Epidermal melanocyte (primary cell): Measurements from ENCODE around the gene CDCP1.
"Not testable (repeated sequence)": the region's sequence is repeated elsewhere in the genome, so short reads cannot be mapped to it uniquely, and the experiment has no call there.

Experiments
- DNase-seq: peaks from one replicate; pipeline ENCODE4 v3.0.0; 2011; ENCODE audit warnings: low spot score; ENCODE audit not compliant: insufficient read length

CDCP1 gene

DNA sequence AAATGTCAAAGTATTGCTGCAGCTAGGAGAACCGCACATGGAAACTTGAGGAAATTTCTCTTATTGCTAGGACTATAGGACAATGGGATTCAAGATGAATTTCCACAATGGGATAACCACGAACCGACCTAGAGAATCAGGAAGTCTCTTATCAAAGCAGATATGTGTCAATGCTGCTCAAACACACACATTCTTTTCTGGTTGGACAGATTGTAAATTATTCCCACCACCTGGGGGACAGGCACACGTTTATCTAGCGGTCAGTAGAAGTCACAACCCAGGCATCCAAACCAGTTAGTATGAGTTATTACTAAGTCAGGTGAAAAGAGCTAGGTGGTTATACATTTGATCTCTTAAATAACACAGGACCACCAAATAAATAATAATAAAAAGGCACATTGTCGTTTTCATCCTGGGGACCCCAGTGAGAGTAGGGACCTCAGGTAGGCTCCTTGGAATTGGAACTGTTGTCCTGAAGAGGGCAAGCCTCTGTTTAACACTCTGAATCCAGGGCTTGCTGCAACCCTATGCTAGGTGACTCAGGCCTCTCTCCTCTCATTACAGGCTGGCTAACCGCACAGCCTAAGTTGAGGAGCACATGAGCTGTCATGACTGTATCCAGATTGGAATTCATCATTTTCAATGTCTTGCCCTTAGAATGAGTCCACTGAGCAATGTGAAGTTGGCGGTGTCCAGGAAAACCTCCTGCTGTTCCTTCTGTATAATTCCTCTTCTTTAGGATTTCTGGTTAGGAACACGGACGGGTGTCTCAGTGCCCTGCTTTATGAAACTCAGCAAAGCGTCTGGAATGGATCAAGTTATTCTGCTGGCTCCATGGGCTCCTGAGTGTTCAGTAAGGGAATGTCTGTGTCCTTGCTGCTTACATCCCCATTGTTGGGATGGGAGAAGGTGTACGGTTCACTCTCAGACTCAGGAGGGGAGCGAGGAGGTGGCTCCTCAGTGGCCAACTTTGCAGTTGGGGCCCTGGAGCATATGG, 61.1 kb downstream of the CDCP1 start:
- peak; percentile 27 for DNase-seq

DNA sequence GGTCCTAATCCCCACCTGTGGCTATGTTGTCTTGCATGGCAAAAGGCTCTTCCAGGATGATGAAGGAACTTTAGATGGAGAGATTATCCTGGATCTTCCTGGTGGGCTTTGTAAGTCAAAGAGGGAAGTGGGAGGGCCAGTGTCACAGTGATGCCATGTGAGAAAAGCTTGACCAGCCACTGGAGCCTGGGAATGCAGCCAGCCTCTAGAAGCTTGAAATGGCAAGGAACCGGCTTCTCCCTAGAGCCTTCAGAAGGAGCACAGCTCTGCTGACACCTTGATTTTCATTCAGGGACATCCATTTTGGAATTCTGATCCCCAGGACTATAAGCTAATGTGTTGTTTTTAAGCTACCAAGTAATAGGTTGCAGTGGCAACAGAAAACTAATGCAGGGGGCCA, 61.8 kb downstream of the CDCP1 start:
- no peak for DNase-seq

DNA sequence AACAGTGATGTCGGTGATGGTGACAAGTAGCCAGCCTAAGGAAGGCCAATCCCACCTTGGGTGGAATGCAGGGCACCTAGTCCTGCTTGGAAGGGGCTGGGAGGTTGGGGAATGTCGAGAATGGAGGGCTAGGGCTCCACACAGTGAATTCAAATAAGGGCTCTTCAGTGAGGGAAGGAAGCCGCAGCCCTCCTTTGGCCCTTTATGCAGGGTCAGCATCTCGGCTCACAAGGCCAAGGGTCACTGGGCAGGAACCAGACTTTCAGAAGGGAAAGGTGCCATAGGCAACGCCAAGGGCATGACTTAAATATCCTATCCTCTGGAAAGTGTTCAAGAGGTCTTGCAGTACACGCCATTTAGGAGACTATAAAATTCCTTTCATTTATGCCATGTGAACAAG, 63.2 kb downstream of the CDCP1 start:
- DNase-seq, result no peak

DNA sequence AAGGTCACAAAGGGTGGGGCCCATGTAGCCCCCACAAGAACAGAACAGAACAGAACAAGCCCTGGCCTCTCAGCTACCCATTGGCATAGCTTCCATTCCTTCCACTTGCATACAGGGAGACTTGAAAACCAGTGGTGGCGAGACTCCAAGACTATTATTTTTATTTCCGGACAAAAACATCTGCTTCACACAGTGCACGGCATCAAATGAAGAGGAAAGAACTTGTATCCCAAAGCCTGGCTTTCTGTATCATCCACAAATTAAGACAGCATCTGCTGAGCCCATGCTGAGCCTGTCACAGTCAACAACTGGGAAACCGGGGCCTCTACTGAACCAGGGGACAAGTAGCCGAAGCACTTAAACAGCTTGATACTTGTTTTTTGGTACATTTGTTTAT, 64.0 kb downstream of the CDCP1 start:
- DNase-seq, result no peak

DNA sequence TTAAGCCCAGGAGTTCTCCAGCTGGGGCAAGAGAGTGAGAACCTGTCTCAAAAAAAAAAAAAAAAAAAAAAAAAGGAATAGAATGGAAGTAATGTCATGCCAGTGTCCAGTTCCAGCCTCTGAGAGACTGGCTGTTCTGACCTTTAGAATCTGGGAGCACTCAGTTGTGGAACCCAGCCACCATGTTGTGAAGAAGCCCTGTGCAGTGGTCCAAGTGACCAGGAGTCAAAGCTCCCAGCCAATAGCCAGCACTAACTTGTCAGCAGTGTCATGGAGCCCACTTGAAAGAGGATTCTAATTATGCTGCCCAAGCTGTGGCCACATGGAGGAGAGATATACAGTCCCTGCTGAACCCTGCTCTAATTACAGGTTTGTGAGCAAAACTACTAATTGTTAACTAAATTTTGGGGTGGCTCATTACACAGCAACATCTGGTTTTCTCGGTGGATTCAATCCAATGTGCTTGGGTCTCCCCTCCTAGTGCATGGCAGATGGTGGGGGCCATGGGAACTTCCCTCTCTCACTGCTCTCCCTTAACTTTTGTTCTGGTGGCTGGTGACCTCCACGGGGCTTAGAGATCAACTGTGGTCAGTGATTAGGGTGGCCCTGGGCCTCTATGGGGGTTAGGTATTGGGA, 64.6 kb downstream of the CDCP1 start:
- DNase-seq, result no peak

DNA sequence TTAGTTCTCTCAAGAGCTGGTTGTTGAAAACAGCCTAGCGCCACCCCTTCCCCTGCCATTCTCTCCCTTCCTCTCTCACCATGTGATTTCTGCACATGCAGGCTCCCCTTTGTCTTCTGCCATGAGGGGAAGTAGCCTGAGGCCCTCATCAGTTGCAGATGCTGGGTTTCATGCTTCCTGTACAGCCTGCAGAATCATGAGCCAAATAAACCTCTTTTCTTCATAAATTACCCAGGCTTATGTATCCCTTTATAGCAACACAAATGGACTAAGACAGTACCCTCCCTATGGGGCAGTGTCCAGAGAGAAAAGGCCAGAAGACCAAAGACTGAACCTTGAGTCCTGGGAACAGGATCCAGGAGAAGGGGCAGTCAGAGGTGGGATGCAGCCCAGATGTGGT, 65.4 kb downstream of the CDCP1 start:
- no peak for DNase-seq

DNA sequence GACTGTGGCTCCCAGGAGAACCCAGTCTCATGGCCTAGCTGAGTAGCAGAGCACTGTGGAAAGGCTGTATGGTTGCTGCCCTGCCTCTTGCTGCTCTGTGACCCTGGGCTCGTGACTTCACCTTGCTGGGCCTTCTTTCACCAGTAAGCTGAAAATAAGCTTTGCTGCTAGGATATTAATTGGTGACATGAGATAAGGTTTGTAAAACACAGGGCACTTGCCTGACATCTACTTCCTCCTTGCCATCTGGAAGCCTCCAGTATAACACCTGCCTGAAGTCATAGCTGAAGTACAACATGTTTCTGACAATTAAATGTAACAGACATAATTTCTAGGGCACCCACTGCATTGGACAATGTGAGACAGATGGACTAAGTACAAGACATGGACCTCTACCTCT, 66.5 kb downstream of the CDCP1 start:
- no peak for DNase-seq

DNA sequence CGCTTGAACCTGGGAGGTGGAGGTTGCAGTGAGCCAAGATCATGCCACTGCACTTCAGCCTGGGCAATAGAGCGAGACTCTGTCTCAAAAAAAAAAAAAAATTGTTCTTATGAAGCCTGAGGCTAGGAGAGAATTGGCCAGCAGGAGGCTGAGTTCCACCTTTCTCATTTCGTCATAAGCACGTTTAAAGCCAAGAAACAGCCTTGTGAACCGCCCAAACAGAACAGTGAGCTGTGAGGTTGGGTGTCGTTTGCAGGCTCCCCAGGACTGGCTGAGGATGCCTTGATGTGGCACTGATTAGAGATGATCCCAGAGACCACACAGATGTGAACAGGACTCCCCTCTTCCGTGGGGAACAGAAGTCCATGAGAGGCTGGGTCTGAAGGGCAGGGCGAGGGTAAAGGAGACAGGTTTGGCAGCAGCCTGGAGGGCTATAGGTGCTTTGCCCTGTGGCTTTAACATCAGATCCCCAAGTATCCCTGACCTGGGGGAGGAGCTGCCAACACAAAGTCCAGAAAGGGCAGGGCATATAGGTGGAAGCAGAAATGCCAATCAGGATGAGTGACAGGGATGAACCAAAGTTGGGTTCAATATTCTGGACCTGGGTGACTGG, 67.2 kb downstream of the CDCP1 start:
- DNase-seq, result no peak

DNA sequence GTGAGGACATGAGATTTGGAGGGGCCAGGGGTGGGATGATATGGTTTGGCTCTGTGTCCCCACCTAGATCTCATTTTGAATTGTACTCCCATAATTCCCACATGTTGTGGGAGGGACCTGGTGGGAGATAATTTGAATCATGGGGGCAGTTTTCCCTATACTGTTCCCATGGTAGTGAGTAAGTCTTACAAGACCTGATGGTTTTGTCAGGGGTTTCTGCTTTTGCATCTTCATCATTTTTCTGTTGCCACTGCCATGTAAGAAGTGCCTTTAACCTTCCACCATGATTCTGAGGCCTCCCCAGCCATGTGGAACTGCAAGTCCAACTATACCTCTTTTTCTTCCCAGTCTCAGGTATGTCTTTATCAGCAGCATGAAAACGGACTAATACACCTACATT, 67.9 kb downstream of the CDCP1 start:
- DNase-seq, result not testable (repeated sequence)

DNA sequence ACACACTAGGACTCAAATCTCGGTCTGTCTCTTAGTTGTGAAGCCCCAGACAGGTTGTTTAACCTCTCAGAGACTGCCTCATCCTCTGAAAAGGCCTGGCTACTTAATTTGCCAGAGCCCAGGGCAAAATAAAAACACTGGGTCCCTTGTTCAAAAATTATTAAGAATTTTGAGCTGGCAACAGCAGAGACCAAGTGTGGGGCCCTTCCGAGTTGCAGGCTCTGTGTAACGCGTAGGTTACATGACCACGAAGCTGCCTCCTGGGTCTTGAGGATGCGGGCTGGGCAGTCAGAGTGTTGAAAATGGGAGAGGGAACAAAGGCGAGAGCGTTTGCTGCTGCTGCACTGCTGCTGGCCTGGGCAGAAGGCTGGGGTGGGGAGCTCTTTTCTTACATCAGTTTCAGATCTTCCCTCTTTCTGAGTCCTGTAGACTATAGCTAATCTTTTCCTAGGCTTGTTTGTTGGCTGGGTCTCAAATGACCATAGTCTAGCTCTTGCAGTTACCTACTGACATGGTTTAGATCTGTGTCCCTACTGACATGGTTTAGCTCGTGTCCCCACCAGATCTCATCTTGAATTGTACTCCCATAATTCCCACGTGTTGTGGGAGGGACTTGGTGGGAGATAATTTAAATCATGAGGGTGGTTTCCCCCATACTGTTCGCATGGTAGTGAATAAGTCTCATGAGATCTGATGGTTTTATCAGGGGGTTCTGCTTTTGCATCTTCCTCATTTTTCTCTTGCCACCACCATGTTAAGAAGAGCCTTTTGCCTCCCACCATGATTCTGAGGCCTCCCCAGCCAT, 70.2 kb downstream of the CDCP1 start:
- no peak for DNase-seq

DNA sequence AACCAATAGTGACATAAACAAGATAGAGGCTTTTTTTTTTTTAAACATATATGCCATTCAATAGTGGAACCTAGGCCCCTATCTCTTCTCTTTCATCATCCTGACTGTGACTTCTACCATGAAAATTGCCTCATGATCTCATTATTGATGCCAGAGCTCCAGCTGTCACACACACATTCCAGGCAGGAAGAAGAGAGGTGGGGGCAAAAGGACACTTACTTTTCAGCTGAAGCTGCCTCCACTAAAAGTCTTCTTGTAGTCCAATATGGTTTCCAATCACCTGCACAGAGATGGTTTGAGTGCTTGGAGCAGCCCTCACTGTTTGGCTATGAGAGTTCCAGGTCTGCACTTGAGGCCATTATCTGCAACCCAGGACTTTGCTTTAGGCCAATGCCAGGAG, 75.1 kb downstream of the CDCP1 start:
- DNase-seq, result no peak

DNA sequence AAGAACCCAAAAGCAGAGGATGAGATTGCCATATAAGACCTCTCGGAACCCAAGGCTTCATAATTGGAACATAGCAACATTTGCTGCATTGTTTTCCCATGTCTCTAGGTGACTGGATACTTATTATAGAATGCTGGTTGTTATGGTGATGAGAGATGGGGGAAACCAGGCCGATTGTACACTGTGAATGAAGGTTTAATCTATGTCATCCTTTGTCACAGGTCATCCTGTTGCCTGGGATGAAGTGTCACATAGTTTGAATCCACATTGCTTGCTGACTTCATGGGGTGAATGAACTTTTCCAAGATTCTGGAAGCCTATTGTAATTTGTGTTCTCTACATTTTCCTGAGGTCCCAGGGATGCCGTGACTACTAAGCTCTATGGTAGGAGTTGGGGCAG, 78.2 kb downstream of the CDCP1 start:
- no peak for DNase-seq

DNA sequence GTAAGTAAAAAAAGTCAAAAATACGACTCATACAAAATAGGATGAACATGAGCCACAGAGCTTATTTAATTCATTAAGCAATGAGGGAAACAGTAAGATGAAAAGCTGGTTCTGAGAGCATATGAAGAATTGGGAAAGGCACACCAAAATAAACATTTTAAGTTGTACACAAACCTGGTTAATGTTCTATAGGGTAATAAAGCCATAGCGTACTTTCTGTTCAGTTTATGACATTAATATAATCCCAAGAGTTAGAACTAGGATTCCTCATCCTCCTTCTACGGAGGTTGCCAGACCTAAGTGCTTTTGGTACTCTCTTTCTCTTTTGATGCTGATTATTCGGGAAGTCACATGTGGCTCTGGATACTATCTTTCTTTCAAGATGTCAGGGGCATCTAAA, 78.7 kb downstream of the CDCP1 start:
- no peak for DNase-seq

DNA sequence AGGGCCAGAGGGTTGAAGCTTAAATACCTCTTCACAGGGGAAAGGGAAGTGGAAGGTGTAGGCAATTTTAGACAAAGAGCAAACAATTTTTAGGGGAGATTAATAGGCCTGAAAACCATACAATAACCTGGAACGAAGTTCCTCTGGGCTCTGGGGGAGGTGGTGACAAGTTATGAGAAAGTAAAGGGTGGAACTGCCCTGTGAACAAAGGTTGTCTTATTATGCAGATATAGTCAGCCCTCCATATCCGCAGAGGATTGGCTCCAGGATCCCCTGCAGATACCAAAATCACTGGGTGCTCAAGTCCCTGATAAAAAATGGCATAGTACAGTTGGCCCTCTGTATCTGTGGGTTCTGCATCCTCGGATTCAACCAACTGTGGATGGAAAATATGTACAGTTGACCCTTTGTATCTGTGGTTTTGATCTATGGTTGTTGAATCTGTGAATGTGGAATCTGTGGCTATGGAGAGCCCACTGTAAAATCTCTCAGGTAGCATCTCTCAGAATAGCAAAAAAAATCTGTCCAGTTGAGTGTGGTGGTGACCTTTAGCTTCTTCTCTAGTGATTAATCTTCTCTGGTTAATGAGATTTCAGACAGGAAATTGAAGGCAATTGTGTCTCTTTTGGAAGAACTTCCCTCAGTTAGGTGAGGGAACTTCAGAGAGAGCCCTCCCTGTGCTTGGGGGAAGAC, 79.9 kb downstream of the CDCP1 start:
- no peak for DNase-seq

DNA sequence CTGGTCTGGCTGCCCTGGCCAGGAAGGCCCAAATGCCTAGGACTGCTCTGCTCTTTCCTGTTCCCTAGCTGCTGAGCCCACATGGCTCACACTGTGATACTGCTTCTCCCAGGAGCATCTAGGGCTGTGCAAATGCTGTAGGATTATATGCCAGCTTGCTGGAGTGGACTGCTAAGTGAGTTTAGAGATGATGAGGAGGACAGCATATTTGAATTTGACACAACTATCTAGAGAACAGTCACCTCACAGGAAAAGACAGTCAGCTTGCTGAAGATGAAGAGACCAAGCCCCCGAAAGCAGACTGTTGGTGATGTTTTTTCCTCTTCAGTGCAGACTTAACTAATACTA, 80.8 kb downstream of the CDCP1 start:
- DNase-seq, result no peak

DNA sequence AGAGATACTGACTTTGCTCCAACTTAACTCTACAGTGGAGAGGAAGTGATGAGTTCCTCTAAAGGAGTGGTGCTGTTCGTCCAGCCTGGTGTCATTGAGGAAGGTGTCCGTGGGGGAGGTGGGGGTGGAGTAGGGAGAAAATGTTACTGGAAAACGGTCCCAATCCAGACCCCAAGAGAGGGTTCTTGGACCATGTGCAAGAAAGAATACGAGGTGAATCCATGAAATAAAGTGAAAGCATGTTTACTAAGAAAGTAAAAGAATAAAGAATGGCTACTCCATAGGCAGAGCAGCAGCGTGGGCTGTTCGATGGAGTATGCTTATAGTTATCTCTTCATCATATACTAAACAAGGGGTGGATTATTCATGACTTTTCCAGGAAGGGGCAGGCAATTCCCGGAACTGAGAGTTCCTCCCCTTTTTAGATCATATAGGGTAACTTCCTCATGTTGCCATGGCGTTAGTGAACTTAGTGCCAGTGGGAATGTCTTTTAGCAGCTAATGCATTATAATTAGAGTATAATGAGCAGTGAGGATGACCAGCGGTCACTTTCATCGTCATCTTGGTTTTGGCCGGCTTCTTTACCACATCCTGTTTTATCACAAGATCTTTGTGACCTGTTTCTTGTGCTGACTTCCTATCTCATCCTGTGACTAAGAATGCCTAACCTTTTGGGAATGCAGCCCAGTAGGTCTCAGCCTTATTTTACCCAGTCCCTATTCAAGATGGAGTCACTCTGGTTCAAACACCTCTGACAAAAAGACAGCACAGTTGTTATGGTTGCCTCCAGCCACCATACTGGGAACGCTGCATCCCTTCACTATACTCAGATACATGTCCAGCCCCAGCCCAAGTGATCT, 81.4 kb downstream of the CDCP1 start:
- DNase-seq, result no peak

DNA sequence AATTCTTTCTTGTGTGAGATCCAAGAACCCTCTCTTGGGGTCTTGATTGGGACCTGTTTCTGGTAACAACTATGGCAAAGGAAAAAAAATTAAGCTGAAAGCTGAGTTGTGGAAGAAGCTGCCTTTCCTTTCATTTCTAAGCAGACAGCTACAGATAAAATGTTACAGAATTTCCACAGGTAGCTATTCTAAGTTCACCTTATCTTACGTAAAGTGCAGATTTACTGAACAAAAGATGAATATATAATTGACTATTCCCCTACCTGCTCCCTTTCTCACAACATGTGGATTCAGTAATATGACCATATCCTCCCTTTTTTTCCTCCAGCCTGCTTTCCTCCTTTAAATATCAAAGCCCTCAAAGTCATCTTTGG, 83.5 kb downstream of the CDCP1 start:
- no peak for DNase-seq

DNA sequence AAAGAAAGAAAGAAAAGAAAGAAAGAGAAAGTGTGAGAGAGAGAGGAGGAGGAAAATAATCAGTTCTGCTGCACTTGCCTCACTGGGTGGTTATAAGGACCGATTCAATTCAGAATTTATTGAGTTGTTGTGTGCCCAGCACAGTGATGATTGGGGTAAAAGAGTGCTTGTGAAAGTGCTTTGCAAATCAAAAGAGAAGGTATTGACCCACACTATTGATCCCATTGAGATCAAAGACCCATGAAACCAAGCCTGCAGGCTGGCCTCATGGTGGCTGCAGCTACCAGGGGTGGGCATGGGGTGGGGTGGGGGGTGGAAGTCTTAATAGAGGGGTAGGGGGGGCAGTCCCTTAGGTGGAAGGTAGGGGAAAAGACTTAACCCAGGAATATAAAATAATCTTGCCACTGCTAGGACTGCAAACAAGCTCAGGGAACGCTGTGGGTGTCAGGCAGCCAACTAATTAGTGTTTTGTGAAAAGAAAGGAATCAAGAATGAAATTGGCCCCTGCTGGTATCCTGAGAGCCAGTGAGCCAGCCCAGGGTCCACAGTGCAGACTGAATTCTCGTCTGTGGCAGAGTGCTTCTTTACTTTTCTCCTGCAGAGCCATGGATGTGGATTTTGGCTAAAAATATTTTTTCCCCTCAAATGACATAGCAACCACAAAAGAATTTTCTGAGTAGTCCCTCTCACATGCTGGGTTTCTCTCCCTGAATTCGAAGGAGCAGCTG, 85.8 kb downstream of the CDCP1 start:
- no peak for DNase-seq

DNA sequence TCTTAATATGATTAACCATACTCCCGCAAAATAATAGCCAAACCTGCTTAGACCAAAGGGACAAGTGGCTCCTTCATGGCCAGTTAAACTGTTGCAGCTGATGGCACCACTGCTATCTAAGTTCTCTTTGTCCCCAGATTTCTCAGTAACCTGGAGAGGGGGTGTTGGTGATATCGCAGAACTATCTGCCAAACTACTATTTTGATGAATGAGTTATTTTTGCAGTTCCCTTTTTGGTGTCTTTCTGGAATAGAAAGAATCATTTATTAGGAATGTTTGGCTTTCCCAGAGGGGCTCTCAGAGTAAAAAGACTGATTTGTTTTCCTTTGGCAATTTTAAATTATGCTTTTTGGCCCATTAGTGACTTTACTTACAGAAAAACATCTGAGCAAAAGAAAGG, 87.0 kb downstream of the CDCP1 start:
- DNase-seq, result no peak

DNA sequence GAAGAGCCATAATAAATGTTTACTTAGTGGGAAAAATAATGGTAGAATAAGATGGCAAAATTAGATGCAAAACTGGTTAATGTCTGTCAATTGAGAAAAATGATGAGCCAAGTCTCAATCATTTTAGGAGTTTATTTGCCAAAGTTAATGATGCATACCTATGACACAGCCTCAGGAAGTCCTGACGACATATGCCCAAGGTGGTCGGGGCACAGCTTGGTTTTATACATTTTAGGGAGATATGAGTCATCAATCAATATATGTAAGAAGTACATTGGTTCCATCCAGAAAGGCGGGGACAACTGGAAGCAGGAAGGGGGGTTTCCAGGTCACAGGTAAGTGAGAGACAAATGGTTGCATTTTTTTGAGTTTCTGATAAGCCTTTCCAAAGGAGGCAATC, 88.6 kb downstream of the CDCP1 start:
- DNase-seq, result no peak
